Astrocyte (in vitro differentiated cells and primary cell): Measurements from ENCODE around the gene ZNF311.

Experiments
- CTCF ChIP-seq: IDR thresholded peaks from 2 replicates; pipeline ENCODE4 v1.5.1; 2011; ENCODE audit warnings: low read depth, mild to moderate bottlenecking, inconsistent platforms, low read length, moderate library complexity; ENCODE audit not compliant: insufficient read depth
- EZH2 ChIP-seq: IDR thresholded peaks from 2 replicates; pipeline ENCODE4 v1.6.1; 2012; ENCODE audit warnings: mild to moderate bottlenecking, low read length, inconsistent platforms; ENCODE audit not compliant: insufficient read depth

DNA sequence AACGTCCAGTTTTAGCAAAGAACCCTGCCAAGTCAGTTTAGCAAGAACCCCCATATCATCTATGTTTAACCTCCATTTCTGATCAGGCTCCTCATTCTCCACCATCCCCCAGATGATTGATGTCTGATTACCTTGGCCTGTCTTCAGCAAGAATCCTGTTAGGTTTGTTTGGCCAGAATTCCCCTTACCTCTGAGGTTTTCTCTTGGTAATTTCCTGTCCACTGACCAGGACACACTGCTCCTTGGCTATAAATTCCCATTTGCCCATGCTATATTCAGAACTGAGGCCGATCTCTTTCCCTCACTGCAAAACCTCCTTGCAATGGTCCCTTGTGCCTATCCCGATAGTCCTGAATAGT, 27.0 kb downstream of the ZNF311 start:
- TF ChIP-seq CTCF: no peak
- no peak for TF ChIP-seq EZH2
